ENCODE results near the gene TRIM22.

The TRIM22 gene

DNA sequence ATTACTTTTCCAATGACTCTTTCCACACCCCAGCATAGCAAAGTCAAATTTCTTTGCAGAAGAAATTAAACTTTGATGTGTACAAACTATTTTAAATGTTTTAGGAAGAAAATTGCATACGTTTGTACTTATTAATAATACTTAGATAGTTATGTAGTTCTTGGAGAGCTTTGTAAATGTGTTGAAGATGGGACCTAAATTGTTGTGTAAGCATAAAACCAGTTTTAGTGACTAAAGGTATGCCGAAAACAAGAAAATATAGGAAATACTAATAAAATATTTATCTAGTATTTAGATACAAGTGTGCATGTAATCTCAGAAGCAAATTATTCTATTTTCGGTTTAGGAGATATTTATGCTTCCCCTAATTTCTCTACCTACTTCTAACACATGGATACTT lies 60.2 kb downstream of the TRIM22 start:
- no peak for DNase-seq

DNA sequence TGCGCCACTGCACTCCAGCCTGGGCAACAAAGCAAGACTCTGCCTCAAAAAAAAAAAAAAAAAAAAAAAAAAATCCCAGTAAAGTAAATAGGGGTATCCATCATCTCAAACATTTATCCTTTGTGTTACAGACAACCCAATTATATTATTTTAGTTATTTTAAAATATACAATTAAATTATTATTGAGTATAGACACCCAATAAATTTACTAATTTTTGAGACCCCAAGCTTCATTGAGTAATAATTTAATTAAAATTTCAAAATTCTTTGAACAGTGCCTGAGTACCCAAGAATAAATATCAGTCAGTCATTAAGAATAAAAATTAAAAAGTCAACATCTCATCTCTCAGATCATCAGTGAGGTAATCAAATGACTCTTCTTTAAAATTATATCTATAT lies 64.4 kb downstream of the TRIM22 start, which contains the start of gene OR52N4:
TSS of gene OR52N4 (plus strand) at position 301 of the 400 bp plus-strand sequence. CDS start 498 bp downstream, outside the sequence.
- DNase-seq, result no peak
